Fibroblast of skin of back (primary cell): ENCODE data around the gene SYNPO2.
"Not testable (repeated sequence)": the region's sequence is repeated elsewhere in the genome, so short reads cannot be mapped to it uniquely, and the experiment has no call there.

Source experiments
- DNase-seq: peaks from one replicate; pipeline ENCODE4 v3.0.0-alpha.2; 2013

The SYNPO2 gene

DNA sequence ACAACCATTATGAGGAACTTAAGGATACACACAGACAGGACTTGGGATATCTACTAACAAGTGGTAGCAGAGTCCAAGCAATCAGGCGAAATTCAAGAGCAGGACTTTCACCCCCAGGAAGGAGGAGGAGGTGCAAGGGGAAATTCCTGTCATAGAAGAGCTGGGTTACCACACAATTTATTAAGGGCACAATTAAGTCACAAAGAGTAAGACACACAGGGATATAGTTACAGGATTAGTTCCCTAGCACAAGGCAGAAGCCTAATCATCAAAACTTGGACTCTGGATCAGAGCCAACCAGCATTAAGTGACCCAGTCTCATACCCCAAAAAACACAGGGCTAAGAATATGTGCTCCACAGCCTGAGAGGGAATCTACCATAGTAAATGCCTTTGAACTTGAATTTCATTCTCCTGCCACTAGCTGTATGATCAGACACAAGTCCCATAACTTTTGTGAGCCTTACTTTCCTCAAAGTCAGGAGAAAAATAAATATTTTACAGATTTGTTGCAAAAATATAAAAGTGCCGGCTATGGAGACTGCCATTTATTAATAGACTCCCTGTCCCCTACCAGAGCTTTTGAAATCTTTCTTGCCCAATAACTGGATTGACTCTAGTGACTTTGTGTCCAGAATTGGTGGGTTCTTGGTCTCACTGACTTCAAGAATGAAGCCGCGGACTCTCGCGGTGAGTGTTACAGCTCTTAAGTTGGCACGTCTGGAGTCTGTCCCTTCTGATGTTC lies 87.0 kb downstream of the SYNPO2 start:
- DNase-seq = no peak

DNA sequence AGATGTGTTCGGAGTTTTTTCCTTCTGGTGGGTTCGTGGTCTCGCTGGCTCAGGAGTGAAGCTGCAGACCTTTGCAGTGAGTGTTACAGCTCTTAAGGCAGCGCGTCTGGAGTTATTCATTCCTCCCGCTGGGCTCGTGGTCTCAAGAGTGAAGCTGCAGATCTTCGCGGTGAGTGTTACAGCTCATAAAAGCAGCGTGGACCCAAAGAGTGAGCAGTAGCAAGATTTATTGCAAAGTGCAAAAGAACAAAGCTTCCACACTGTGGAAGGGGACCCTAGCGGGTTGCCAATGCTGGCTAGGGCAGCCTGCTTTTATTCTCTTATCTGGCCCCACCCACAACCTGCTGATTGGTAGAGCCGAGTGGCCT lies 87.5 kb downstream of the SYNPO2 start:
- not testable (repeated sequence) for DNase-seq

DNA sequence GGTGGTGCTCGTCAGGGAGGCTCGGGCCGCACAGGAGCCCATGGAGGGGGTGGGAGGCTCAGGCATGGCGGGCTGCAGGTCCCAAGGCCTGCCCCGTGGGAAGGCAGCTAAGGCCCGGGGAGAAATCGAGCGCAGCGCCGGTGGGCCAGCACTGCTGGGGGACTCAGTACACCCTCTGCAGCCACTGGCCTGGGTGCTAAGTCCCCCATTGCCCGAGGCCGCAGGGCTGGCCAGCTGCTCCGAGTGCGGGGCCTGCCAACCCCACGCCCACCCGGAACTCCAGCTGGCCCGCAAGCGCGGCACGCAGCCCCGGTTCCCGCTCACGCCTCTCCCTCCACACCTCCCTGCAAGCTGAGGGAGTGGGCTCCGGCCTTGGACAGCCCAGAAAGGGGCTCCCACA lies 88.4 kb downstream of the SYNPO2 start:
- DNase-seq = not testable (repeated sequence)

DNA sequence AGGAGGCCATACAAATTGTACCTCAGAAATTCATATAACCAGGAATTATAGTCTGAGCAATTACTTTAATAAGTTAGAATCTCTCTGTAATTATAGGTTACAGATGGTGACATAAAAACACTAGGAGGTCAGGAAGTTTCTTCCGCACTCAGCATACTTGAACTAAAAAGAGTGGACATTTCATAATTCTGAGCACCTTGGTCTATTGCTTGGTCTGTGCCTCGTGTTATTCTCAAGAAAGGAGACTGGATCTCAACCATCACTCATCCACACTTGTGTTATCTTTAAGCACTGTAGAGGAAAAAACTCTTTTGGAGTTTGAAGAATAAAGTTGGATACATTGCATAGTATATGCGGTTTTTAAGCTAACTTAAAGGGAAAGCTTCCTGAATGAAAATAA lies 91.1 kb downstream of the SYNPO2 start:
- no peak for DNase-seq

DNA sequence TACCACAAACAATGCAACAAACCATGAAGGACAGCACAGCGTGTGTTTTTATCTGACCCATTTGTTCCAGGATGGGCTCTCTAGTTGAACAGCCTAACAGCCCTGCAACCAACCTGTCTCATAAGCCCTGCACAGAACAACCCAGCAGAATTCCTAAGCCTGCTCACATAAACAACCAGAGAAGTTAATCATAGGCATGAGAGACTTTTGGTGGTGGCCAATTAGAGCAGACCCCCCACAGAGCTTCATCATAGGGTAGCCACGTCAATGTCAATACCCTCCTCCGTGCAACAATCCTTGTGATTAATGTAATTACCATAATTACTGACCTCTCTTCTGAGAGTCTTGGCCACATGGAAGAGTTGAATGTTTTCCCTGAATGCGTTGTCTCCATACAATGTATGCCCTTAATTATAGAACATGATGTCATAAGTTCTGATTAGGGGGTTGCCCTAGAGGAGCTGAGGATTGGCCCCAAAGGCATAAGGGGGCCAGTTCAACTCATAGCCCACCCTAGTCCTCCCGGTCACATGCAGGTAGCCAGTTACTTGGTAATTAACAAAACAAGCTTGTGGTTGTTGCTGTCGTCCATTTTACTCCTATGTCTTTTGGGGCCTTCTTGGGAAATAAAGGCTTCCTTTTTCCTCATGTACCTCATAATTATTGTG lies 92.7 kb downstream of the SYNPO2 start:
- peak; percentile 73 for DNase-seq

DNA sequence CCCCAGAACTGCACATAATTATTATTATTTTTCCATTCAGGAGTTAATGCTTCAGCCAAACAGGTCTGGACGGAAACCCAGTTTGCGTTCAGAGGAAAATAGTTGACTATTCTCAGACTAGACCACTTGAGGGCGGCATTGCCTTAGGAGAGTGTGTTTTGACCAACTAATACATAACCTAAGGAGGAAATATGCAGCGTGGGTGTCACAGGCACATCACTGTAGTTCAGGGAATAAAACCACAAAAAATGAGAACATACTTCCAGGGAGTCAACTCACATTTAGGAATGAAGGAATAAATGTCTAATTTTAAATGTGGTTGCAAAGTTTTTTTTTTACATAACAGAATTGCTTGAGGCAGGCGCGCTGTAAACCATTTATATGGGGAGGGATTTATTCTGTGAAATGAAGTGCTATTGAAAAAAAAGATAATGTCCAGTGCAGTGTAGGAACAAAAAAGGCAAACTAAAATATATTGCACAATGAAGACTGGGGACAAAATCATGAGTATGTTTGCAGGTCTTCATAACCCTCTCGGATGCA lies 93.3 kb downstream of the SYNPO2 start:
- DNase-seq = peak; percentile 97

DNA sequence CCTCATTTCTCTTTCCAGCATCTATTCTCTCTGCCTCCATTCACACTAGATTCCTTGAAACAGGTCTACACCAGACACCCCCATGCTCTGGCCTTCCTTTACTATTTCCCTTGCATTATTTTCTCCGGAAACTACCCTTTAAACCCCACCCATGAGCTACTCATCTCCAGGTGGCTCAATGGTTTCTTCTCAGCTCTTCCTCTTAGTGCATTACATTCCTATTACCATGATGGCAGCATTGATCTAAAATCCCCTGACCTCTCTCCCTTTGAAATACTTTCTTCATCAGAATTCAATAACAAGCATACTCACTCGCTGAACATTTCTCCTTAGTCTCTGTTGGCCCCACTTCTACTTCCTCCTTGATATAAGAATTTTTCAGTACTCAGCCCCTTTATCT lies 94.6 kb downstream of the SYNPO2 start:
- DNase-seq = no peak

DNA sequence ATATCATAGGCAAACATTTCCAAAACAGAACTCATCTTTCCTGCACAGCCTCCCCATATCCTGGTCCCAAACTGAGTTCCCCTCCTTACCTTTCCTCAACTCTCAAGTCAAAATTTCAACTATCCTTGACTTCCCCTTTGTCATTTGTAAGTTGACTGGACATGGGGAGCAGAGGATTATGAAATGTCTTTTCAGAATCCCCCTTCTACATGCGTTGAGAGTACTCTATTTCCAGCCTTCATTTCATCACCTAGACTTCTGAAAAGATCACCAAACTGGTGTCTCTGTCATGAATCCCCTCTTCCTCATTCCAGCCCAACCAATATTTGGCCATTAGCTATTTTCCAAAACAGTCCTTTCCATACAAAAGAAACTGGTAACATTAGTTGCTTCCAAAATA lies 95.2 kb downstream of the SYNPO2 start:
- DNase-seq = no peak

DNA sequence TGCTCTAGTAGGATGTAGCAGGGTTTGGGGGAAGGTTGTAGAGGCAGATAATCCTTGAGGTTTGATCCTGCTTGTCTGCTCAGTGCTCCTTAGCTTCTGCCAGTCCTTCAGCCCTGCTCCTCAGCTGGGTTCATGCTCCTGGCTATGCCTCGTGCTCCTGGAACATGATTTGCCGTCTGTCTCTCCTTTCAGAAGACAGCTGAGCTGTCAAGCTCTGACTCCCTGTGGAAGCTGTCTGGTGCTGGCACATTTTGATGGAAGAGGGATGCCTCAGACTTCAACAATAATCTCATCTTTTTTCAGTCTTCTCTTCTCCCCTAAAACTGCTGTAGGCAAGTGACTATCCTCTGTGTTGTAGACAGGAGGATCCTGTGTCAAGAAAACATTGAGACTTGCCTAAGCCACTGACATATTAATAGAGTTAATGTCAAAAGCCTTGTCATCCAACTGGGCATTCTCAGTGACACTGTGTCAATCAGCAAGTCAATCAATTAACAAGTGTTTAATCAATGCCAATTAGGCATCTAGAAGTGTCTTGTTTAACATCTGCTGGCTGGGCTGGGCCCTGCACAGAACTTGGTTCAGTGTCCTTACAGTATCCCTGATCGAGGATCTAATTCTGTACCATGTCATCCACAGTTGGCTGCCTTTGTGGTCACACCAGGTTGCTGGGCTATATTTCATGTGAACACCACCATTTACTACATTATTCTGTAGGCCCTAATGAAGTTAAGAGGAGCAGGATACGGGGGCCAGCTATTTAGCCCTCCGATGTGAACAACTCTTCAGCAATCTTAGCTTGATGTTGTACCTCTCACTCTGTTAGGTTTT lies 96.7 kb downstream of the SYNPO2 start:
- DNase-seq = no peak

DNA sequence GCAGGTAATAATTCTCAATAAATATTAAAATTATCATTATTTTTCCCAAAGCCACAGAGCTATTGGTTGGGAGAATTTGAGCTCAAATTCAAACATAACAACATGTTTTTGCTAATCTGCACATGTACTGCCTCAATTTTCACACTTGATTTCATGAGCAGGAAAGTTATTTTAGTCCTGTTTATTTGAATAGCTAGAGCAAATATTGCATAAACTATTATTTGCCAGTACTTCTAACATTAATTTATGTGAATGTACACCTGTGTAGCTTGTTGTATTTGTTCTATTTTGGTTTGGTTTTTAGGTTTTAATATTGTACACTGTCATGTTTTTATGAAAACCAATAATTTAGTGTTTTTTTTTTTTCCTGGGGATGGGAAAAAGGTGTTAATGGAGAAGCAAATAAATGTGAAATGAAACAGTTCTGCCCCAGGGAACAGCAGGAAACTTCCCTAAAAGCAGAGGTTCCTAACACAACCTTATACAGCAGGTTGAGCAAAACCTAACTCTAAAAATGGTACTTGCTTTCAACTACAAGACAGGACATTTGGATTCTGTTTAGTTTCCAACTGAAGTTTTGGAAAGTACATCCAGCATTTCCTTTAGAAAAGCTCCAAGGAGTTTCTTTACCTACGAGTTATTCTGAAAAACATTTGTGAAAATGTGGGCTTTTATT lies 99.4 kb downstream of the SYNPO2 start:
- DNase-seq = no peak

DNA sequence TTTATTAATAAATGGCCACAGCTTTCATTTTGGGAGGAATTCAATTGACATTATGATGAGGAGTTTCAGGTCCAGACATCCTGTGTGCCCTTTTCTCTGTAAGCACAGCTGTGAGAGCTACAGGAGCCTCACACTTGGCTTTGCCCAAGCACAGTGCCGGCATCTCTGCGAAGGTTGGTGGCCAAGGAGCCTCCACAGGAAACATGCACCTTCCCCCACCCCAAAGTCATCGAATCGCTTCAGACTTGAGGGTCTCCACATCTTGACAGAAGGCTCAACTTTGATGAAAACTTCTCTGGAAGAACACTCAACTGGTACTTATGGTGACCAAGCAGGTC lies 100.0 kb downstream of the SYNPO2 start:
- no peak for DNase-seq

DNA sequence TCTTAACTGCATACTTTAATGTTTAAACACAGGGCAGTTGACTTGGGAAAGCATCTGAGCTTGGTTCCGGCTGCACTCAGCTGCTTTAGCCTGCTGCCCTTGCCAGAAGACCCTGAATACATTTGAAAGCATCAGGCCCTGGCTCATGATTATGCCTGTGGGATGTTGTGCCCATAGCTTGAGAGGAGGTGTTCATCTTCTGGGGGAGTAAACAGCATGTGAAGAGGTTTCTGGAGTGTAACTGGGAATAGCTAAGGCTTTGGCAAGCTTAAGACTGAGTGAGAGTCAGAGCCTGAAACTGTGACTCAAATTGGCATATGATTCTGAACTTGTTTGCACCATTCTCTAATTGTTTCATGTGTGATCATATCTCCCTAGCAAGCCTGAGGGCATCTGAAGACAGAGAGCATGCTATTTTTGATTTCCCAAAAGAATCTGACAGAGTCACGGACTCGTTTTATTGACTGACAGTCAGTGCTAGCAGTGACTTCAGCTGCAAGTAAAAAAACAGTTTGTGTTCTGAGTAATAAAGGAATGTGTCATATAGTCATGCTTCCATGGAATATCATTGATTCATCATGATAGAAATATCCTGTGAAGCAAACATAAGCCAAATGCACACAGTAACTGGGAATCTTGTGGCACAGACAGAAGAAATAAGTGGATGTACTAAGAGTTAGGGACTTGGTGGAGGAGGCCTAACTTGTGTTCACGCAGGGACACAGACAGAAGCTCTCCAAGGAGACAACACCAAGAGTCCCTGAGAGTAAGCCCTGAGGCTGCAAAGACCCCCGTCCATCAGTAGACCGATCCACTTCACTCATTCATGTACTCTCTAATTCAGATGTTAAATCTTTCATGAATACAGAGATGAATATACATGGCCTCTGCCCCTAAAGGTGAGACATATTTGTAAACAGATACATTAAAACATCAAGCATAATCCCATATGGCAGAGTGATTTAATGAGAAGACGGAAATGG lies 100.7 kb downstream of the SYNPO2 start:
- peak; percentile 99 for DNase-seq

DNA sequence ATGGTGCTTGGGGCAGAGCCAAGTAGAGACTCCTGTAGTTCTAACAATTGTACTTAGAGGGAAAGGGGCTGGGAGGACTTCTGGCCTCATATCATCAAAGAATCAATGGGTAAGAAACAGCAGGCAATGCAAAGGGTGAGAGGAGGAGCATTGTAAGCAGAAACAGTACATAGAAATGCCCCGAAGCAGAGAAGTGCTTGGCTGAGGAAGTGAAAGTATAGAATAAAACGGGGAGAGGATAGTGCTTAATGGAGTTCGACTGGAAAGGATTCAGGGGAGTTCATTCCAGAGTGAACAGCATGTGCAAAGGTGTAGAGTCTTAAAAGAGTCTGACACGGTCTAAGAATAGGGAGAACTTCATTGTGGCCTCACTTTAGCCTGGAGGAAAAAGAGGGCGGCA lies 103.0 kb downstream of the SYNPO2 start:
- no peak for DNase-seq

DNA sequence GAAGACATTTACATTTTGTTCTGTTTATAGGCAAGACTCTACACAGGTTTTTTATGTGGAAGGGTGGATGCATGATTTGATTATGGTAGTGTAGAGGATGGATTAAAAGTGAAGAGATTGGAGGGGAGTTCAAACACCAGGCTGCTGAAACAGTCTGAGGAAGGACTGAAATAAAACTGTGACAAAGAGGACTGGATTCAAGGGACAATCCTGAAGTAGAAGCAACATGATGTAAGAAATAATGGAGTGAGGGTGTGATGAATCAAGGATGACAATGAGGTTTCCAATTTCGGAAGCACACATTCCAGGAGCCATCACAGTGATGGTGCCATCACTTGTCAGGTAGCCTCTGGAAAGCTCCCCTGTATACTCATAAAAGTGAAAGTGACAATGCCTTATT lies 103.5 kb downstream of the SYNPO2 start:
- DNase-seq = peak; percentile 35

DNA sequence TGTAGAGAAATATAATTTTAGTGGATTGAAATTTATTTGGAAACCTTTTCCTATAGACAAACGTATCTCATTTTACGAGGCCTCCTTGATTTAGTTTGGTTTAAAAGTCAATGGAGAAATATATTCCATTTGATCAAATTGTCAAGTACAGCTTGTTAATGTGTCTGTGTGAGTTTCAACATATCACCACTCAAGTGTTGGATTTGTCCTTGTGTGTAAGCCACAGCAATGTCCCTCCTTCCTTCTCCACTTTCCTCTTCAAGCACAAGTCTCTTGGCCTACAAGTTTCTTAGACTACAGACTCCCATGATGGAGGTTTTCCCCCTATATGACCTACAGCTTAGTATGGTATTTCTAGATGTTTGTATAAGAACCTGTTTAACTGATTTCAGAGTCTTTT lies 104.7 kb downstream of the SYNPO2 start:
- DNase-seq = no peak

DNA sequence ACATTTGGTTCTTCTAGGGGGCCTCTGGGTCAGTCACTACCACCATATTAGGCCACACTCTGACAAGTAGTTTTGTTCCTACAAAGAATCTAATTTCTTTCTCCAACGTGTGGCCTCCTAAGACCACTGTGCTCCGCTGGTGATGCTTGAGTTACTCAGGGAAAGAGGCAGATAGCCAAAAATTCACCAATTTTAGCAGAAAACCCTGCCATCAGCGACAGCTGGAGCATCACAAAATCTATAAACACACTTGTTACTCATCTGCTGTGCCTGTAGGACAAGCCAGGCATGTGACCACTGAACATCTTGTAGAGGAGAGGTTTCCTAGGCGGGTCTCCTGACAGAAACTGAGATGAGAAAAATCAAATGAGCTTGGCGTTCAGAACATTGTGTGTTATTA lies 105.4 kb downstream of the SYNPO2 start:
- DNase-seq = no peak

DNA sequence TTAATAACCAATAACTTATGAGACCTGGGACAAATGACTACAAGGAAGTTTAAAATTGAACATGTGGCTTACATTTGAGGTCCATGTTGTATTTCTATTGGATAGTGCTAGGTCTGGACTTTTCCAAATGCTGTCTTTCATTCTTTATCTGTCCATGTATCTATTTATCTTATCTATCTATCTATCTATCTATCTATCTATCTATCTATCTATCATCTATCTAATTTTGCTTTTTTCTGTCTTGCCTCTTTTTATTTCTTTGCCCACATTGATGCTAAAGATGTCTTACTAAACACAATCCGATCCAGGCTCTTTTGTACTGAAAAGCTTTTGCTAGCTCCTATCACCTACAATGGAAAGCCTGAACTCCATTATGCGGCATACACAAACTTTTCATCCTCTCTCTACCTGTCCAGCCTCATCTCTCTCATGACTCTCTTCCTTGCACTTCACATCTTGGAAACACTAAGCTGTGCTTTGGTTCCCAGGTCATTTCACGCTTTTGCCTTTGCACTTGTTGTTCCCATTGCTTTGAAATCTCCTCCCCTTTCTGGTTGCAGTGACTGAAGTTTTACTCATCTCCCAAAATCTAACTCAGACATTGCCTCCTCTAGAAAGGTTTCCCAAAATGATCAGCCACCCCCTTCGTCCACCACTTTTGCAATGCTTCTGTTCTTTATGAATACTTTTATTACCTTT lies 107.2 kb downstream of the SYNPO2 start:
- DNase-seq = no peak

DNA sequence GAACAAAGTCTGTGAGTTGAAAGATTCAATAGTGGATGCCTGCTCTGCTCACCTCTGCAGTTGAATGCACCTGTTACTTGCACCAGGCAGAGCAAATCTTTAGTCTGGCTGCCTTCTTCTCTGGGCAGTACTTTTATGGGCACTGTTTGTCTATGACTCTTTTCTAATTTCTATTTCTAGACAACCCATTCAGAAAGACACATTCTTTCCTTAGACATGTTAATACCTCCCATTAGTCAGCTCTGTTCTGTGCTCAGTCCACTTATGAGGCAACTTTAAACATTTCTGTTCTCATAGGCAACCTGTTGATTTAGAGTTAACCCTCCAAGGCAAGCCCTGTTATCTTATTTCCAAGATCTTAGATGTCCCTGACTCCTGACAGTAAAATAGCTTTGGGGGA lies 108.9 kb downstream of the SYNPO2 start:
- peak; percentile 85 for DNase-seq

DNA sequence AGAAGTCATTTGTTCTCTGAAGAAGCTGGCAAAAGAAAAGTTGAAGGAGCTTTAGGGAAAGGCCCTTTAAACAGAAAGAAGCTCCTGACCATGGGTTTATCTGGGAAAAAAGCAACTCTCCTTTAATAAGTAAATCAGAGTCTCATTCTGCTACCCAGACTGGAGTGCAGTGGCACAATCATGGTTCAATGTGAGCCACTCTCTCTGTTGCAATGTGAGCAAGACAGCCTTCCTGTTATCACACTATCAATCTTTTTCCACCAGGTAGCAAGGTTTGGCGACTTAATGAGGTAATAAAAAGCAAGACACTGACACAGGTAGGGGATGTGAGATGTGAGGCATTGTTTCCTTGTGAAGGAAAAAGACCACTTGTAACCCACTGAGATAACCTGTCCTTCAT lies 111.3 kb downstream of the SYNPO2 start:
- DNase-seq = no peak

DNA sequence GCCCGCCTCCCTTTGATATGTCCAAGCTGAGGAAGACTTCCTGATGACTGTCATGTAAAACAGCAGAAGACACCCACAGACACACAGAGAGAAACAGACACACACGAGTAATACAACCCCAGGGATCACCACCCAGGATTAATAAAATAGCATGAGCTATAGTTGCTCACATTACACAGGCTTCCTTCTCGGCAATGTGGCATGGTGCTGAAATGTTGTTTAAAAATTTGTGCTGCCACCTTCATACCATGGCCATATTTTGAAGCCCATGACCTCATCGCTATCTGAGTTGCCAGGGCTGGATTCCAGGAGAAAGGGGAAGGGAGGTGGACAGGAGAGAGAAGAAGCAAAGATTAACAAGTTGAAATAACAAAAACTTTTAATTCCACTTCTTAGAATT lies 111.7 kb downstream of the SYNPO2 start:
- peak; percentile 61 for DNase-seq

DNA sequence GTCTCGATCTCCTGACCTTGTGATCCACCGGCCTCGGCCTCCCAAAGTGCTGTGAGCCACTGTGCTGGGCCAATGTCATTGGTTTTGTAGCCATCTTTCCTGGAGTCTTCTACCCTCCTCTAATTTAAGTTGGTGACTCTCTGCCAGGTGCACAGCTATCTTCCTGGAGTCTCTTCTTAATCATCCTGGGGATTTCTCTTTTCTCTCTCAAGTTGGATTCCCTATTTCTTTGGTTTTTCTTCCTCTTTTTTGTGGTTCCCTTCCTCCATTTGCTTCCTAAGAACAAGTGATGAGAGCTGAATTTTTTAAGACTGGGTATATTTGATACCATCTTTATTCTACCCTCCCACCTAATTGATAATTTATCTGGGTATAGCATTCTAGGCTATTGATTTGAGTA lies 113.8 kb downstream of the SYNPO2 start:
- DNase-seq = no peak
